B cell (primary cell): ENCODE results near the gene DLG1. TPM values are rescaled to one million over a fixed set of nuclear protein-coding genes. Genes with fewer than 3 reads are reported as not detected.

Experiments
- ATAC-seq: fragments of 200-7000 bp; cut with Tn5 transposase; one replicate; pipeline ENCODE4 v1.10.0; 2021; ENCODE audit warnings: low read depth, mild to moderate bottlenecking, moderate number of reproducible peaks, moderate library complexity
- CTCF ChIA-PET: fragments of 350-600 bp; sonication (Branson Sonifier 250); formaldehyde crosslinking; loops from one replicate; lab custom pipeline; 2021; ENCODE audit warnings: antibody characterized with exemption, inconsistent platforms; lab: Charles Lee
- POLR2A ChIA-PET: fragments of 350-600 bp; sonication (Branson Sonifier 250); formaldehyde crosslinking; loops from one replicate; lab custom pipeline; 2021; ENCODE audit warnings: antibody characterized with exemption; lab: Charles Lee
- DNase-seq: peaks from one replicate; pipeline ENCODE4 v3.0.0; 2013
- H2AFZ ChIP-seq: 2 replicates; pipeline ENCODE4 v1.6.1; 2012; ENCODE audit warnings: mild to moderate bottlenecking, low read depth, low read length; ENCODE audit not compliant: insufficient read depth, poor library complexity, severe bottlenecking
- H3K27ac ChIP-seq, 2 donors: 1 replicate in 1 of 2; 2 replicates in 1 of 2; pipeline ENCODE4 v1.5.1; 2012 to 2013; ENCODE audit warnings: low read length in 2 of 2, mild to moderate bottlenecking in 2 of 2, moderate library complexity in 1 of 2
- H3K27me3 ChIP-seq, 4 experiments: fragments of 200-600 bp in 1 of 4; sonication (generic) in 1 of 4; replicated peaks in 1 of 4; 1 replicate in 2 of 4; 2 replicates in 2 of 4; pipeline versions ENCODE4 v1.6.1 to v1.7.0; 2013 to 2016; ENCODE audit warnings: low read length in 3 of 4, mild to moderate bottlenecking in 2 of 4, mixed read lengths in 1 of 4, moderate library complexity in 1 of 4; ENCODE audit not compliant: insufficient read depth in 4 of 4, control insufficient read depth in 3 of 4; ENCODE audit errors: control extremely low read depth in 1 of 4
- H3K36me3 ChIP-seq, 2 experiments: replicated peaks in 1 of 2; 1 replicate in 1 of 2; 2 replicates in 1 of 2; pipeline versions ENCODE4 v1.6.1 to v1.7.1; 2013; ENCODE audit warnings: low read length in 1 of 2; ENCODE audit not compliant: insufficient read depth in 2 of 2, control insufficient read depth in 1 of 2; ENCODE audit errors: control extremely low read depth in 1 of 2, extremely low read depth in 1 of 2
- H3K4me1 ChIP-seq, 2 donors: fragments of 200-600 bp in 1 of 2; sonication (generic) in 1 of 2; 1 replicate in 1 of 2; 2 replicates in 1 of 2; pipeline versions ENCODE4 v1.5.1 to v1.6.1; 2013 to 2017; ENCODE audit warnings: low read length in 2 of 2; ENCODE audit not compliant: control insufficient read depth in 2 of 2, insufficient read depth in 2 of 2
- H3K4me2 ChIP-seq: replicated peaks from 2 replicates; pipeline ENCODE3; 2012; ENCODE audit warnings: mild to moderate bottlenecking, low read depth, low read length; ENCODE audit not compliant: poor library complexity, severe bottlenecking
- H3K4me3 ChIP-seq, 5 experiments: fragments of 200-600 bp in 1 of 5; sonication (generic) in 1 of 5; 1 replicate in 3 of 5; 2 replicates in 2 of 5; pipeline versions ENCODE4 v1.5.1 to v1.7.0; 2011 to 2016; ENCODE audit warnings: low read length in 4 of 5, mild to moderate bottlenecking in 4 of 5, low read depth in 2 of 5, control low read depth in 1 of 5, moderate library complexity in 1 of 5; ENCODE audit not compliant: insufficient read depth in 1 of 5; ENCODE audit errors: control extremely low read depth in 1 of 5, extremely low read depth in 1 of 5
- H3K79me2 ChIP-seq: fragments of 200-600 bp; sonication (generic); one replicate; pipeline ENCODE4 v1.6.0; 2016; ENCODE audit warnings: low read length; ENCODE audit not compliant: control insufficient read depth, insufficient read depth
- H3K9ac ChIP-seq: fragments of 200-600 bp; sonication (generic); 2 replicates; pipeline ENCODE4 v1.6.1; 2017; ENCODE audit warnings: mild to moderate bottlenecking, low read length, moderate library complexity
- H3K9me3 ChIP-seq, 3 donors: one replicate each; pipeline versions ENCODE4 v1.6.1 to v1.7.1; 2013; ENCODE audit warnings: low read length in 2 of 3; ENCODE audit not compliant: control insufficient read depth in 2 of 3, insufficient read depth in 1 of 3; ENCODE audit errors: control extremely low read depth in 1 of 3
- H4K20me1 ChIP-seq: 2 replicates; pipeline ENCODE4 v1.6.0; 2012; ENCODE audit warnings: mild to moderate bottlenecking, low read length; ENCODE audit not compliant: insufficient read depth, control insufficient read depth, poor library complexity, severe bottlenecking
- H3K27ac Mint-ChIP-seq: one replicate; pipeline ENCODE4 v1.8.0; 2021; ENCODE audit warnings: mixed read lengths
- H3K27me3 Mint-ChIP-seq: one replicate; pipeline ENCODE4 v1.8.0; 2021; ENCODE audit warnings: mixed read lengths
- H3K4me1 Mint-ChIP-seq: one replicate; pipeline ENCODE4 v1.8.0; 2021; ENCODE audit warnings: mixed read lengths
- H3K4me3 Mint-ChIP-seq: one replicate; pipeline ENCODE4 v1.8.0; 2021; ENCODE audit warnings: mixed read lengths
- H3K9me3 Mint-ChIP-seq: one replicate; pipeline ENCODE4 v1.8.0; 2022; ENCODE audit warnings: mixed read lengths; ENCODE audit not compliant: insufficient read depth
- EZH2 ChIP-seq: IDR thresholded peaks from 2 replicates; pipeline ENCODE4 v1.6.1; 2012; ENCODE audit warnings: borderline replicate concordance, low read depth, mild to moderate bottlenecking, moderate library complexity, low read length; ENCODE audit not compliant: insufficient read depth, poor library complexity, severe bottlenecking
- WGBS: methylation state at CpG from one replicate; pipeline ENCODE4 v1.1.5; 2013; ENCODE audit warnings: missing lambda C conversion rate; ENCODE audit not compliant: insufficient coverage; 5-methylcytosine and 5-hydroxymethylcytosine counted together
- intact Hi-C: fragments of 100-400 bp; cut with micrococcal nuclease; formaldehyde crosslinking; loops from one replicate; pipeline ENCODE4 v1.10.0; 2022
- polyA plus RNA-seq: library from polyadenylated mRNA; depleted of rRNA; stranded (reverse); fragments of >200 nt; gene quantifications from 2 replicates; pipeline ENCODE4 v1.2.3, GENCODE V29; 2012
- total RNA-seq, 2 donors: library from RNA; stranded (reverse); fragments of 120-200 nt in 1 of 2; gene quantifications; 1 replicate in 1 of 2; 2 replicates in 1 of 2; pipeline versions ENCODE4 v1.2.3 to v1.2.4, GENCODE V29; 2013 to 2022
- TF ChIP-seq, protein P1 (sequence below): fragments of 200-600 bp; IDR thresholded peaks from one replicate; pipeline ENCODE4 v1.8.0; 2022; ENCODE audit warnings: antibody characterized with exemption, mild to moderate bottlenecking

Gene DLG1
- total and polyA plus RNA-seq, 2 donors (not counting 1 experiment from before 2014, with no cell fraction given) = 23.4 to 114 TPM

GRCh38 chr3:197003461-197004385, 294.7 kb downstream of the DLG1 start:
- Histone ChIP-seq H3K9me3 (peaks cover 0 to 6% (median 0%) of the 10 kb centered on the region in 3 donors), H3K4me2 (peak overlapping the region; percentile 96), H3K27ac (peak overlapping the region in 1 of 2 donors; percentile 30), H3K27me3 (peaks cover 0 to 16% (median 4%) of the 10 kb centered on the region in 4 experiments), H3K36me3 (no peaks in the 10 kb centered on the region), H3K79me2 (no peaks in the 10 kb centered on the region), H3K4me3 (peak overlapping the region in 4 of 5 experiments; percentile 24 to 59 (median 57)), H3K9ac (peak overlapping the region; percentile 63), H3K4me1 (peaks cover 7 to 13% of the 10 kb centered on the region in 2 donors), H2AFZ (peak overlapping the region; percentile 89), H4K20me1 (no peaks in the 10 kb centered on the region)
- ChIA-PET CTCF (interaction anchor here (0.7 to 7.2 kb wide), 11 partner anchors 10 to 188 kb away, joined by 3 to 64 read pairs (median 5); partner anchors contain the start of genes MELTF and NCBP2), POLR2A (interaction anchor here (0.7 to 2.9 kb wide), 2 partner anchors 19 to 26 kb away, joined by 4 to 13 read pairs; partner anchors contain the start of gene MELTF)
- Mint-ChIP-seq H3K4me1 (peaks cover 15% of the 10 kb centered on the region), H3K9me3 (no peaks in the 10 kb centered on the region), H3K27me3 (peaks cover 16% of the 10 kb centered on the region), H3K27ac (peak overlapping the region; percentile 85), H3K4me3 (peak overlapping the region; percentile 87)
- TF ChIP-seq, protein P1, sequence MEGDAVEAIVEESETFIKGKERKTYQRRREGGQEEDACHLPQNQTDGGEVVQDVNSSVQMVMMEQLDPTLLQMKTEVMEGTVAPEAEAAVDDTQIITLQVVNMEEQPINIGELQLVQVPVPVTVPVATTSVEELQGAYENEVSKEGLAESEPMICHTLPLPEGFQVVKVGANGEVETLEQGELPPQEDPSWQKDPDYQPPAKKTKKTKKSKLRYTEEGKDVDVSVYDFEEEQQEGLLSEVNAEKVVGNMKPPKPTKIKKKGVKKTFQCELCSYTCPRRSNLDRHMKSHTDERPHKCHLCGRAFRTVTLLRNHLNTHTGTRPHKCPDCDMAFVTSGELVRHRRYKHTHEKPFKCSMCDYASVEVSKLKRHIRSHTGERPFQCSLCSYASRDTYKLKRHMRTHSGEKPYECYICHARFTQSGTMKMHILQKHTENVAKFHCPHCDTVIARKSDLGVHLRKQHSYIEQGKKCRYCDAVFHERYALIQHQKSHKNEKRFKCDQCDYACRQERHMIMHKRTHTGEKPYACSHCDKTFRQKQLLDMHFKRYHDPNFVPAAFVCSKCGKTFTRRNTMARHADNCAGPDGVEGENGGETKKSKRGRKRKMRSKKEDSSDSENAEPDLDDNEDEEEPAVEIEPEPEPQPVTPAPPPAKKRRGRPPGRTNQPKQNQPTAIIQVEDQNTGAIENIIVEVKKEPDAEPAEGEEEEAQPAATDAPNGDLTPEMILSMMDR = no peak
- TF ChIP-seq EZH2 = no peak
- intact Hi-C loops = loop anchor here (1.0 to 2.0 kb wide), 2 partner anchors 25 to 184 kb away; no protein-coding TSS in a partner anchor
- no peak for DNase-seq
- peak; percentile 1 for ATAC-seq
- 26% methylated on average over 54 of the region's 61 CpGs for WGBS
